GM23338 (cell line): ENCODE measurements around the gene MRPL27. TPM values are rescaled to one million over a fixed set of nuclear protein-coding genes. Genes with fewer than 3 reads are reported as not detected.

Experiments
- ATAC-seq: fragments of 200-7000 bp; cut with Tn5 transposase; 3 replicates; pipeline ENCODE4 v1.9.1; 2020
- DNase-seq: peaks from one replicate; pipeline ENCODE4 v3.0.0-alpha.2; 2015; ENCODE audit warnings: low spot score
- H2AFZ ChIP-seq: fragments of 200-600 bp; sonication (generic); 2 replicates; pipeline ENCODE4 v1.8.0; 2016; ENCODE audit warnings: antibody characterized with exemption, mild to moderate bottlenecking, moderate library complexity
- H3F3A ChIP-seq: fragments of 200-600 bp; sonication (generic); replicated peaks from 2 replicates; pipeline ENCODE4 v1.8.0; 2017; ENCODE audit warnings: antibody characterized with exemption, mixed run types, low read depth
- H3K27ac ChIP-seq: fragments of 200-600 bp; sonication (generic); 2 replicates; pipeline ENCODE4 v1.6.1; 2016; ENCODE audit warnings: low read depth
- H3K27me3 ChIP-seq: fragments of 200-600 bp; sonication (generic); 2 replicates; pipeline ENCODE4 v1.8.0; 2016; ENCODE audit warnings: mild to moderate bottlenecking, mixed run types, moderate library complexity; ENCODE audit not compliant: insufficient read depth
- H3K36me3 ChIP-seq: fragments of 200-600 bp; sonication (generic); 2 replicates; pipeline ENCODE4 v1.8.0; 2016; ENCODE audit warnings: mild to moderate bottlenecking; ENCODE audit not compliant: insufficient read depth
- H3K4me1 ChIP-seq: fragments of 200-600 bp; sonication (generic); 2 replicates; pipeline ENCODE4 v1.8.0; 2016; ENCODE audit warnings: mild to moderate bottlenecking, moderate library complexity; ENCODE audit not compliant: insufficient read depth
- H3K4me2 ChIP-seq: fragments of 200-600 bp; sonication (generic); 2 replicates; pipeline ENCODE4 v1.7.1; 2017; ENCODE audit warnings: mixed run types
- H3K4me3 ChIP-seq: fragments of 200-600 bp; sonication (generic); 2 replicates; pipeline ENCODE4 v1.6.1; 2016; ENCODE audit warnings: mixed run types
- H3K79me2 ChIP-seq: fragments of 200-600 bp; sonication (generic); replicated peaks from 2 replicates; pipeline ENCODE4 v1.8.0; 2017; ENCODE audit warnings: mild to moderate bottlenecking; ENCODE audit not compliant: insufficient read depth
- H3K9me2 ChIP-seq: fragments of 200-600 bp; sonication (generic); 2 replicates; pipeline ENCODE4 v1.8.0; 2017; ENCODE audit not compliant: insufficient read depth
- H4K20me1 ChIP-seq: fragments of 200-600 bp; sonication (generic); replicated peaks from 2 replicates; pipeline ENCODE4 v1.8.0; 2017; ENCODE audit warnings: mild to moderate bottlenecking; ENCODE audit not compliant: insufficient read depth
- H3K27ac Mint-ChIP-seq: 2 replicates; pipeline ENCODE4 v1.8.0; 2020; ENCODE audit warnings: inconsistent platforms, mild to moderate bottlenecking, moderate library complexity, mixed read lengths
- H3K27me3 Mint-ChIP-seq: 3 replicates; pipeline ENCODE4 v1.8.0; 2022; ENCODE audit warnings: low read depth, mild to moderate bottlenecking, moderate library complexity, mixed read lengths, inconsistent platforms; ENCODE audit not compliant: insufficient read depth, poor library complexity
- H3K36me3 Mint-ChIP-seq: 3 replicates; pipeline ENCODE4 v1.8.0; 2021; ENCODE audit warnings: low read depth, mild to moderate bottlenecking, inconsistent platforms, moderate library complexity, mixed read lengths
- H3K4me1 Mint-ChIP-seq: 3 replicates; pipeline ENCODE4 v1.8.0; 2020; ENCODE audit warnings: mild to moderate bottlenecking, inconsistent platforms, mixed read lengths
- H3K4me3 Mint-ChIP-seq: 3 replicates; pipeline ENCODE4 v1.8.0; 2021; ENCODE audit warnings: moderate library complexity, mild to moderate bottlenecking, inconsistent platforms, mixed read lengths
- H3K9me3 Mint-ChIP-seq: 3 replicates; pipeline ENCODE4 v1.8.0; 2020; ENCODE audit warnings: moderate library complexity, mild to moderate bottlenecking, inconsistent platforms, mixed read lengths
- CREB1 ChIP-seq: fragments of 250-450 bp; sonication (Bioruptor Pico); IDR thresholded peaks from 2 replicates; pipeline ENCODE4 v1.5.0; 2020; ENCODE audit warnings: low read depth, mild to moderate bottlenecking, moderate library complexity
- EZH2phosphoT487 ChIP-seq: fragments of 200-600 bp; sonication (generic); IDR thresholded peaks from one replicate; pipeline ENCODE4 v1.8.1; 2018; ENCODE audit warnings: antibody characterized with exemption; ENCODE audit not compliant: unreplicated experiment
- JUNB ChIP-seq: IDR thresholded peaks from one replicate; pipeline ENCODE4 v1.6.1; 2016; ENCODE audit warnings: antibody characterized with exemption; ENCODE audit not compliant: unreplicated experiment
- NANOG ChIP-seq: IDR thresholded peaks from 2 replicates; pipeline ENCODE4 v1.6.1; 2016; ENCODE audit warnings: antibody characterized with exemption, borderline replicate concordance
- STAT1 ChIP-seq: IDR thresholded peaks from one replicate; pipeline ENCODE4 v1.6.1; 2016; ENCODE audit warnings: antibody characterized with exemption; ENCODE audit not compliant: unreplicated experiment
- ZNF331 ChIP-seq: fragments of 250-450 bp; sonication (Bioruptor Pico); IDR thresholded peaks from 2 replicates; pipeline ENCODE4 v1.5.0; 2020; ENCODE audit warnings: low read depth, mild to moderate bottlenecking, moderate library complexity
- polyA plus RNA-seq: library from polyadenylated mRNA; unstranded; fragments of >200 nt; fragmentation: Nextera tagmentation; extraction: Ambion mirVana; gene quantifications from 2 replicates; pipeline ENCODE4 v1.2.1, GENCODE V29; 2016
- total RNA-seq: library from RNA; depleted of rRNA; stranded (reverse); fragments of >200 nt; shearing (Covaris generic); gene quantifications from 2 replicates; pipeline ENCODE4 v1.2.3, GENCODE V29; 2014
- TF ChIP-seq, protein P1 (sequence below): IDR thresholded peaks from 2 replicates; pipeline ENCODE4 v1.6.1; 2016; ENCODE audit warnings: antibody characterized with exemption
- TF ChIP-seq, protein P2 (sequence below): fragments of 250-450 bp; sonication (Bioruptor Pico); IDR thresholded peaks from 2 replicates; pipeline ENCODE4 v1.5.0; 2020; ENCODE audit warnings: mild to moderate bottlenecking, moderate library complexity

The MRPL27 gene
- total and polyA plus RNA-seq, 2 experiments from 2014 or later, result 74.3 to 227 TPM

DNA sequence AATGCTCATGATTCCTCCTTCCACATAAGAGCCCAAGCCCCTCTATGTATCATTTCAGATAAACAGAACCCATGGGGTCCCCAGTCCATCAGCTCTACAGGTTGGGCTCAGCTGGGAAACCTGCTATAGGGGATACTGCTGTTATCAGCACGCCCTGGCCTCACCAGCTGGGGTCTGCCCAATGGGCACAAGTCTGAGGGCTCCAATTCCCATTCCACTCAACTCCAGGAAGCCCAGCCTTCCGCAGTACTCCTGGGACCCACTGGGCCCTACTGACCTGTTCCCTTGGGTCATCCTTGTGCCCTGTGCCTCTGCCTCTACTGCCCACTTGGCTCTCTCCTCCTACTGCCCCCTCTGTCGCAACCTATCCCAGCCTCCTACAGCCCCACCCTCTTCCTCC, 43.3 kb downstream of the MRPL27 start:
- Mint-ChIP-seq H3K9me3 (no peaks in the 10 kb centered on the region; the same call in 2 of the 3 replicates), H3K36me3 (no peaks in the 10 kb centered on the region), H3K4me3 (no peak overlapping the region), H3K4me1 (peaks cover 4% of the 10 kb centered on the region), H3K27ac (no peak overlapping the region), H3K27me3 (peaks cover 6% of the 10 kb centered on the region)
- Histone ChIP-seq H3K4me2 (no peak overlapping the region), H3K4me1 (no peaks in the 10 kb centered on the region), H3K27ac (no peak overlapping the region), H3K36me3 (no peaks in the 10 kb centered on the region), H3K27me3 (no peaks in the 10 kb centered on the region), H3K79me2 (no peaks in the 10 kb centered on the region), H4K20me1 (no peaks in the 10 kb centered on the region), H3K4me3 (no peak overlapping the region), H3F3A (no peaks in the 10 kb centered on the region), H2AFZ (no peak overlapping the region), H3K9me2 (no peaks in the 10 kb centered on the region)
- TF ChIP-seq CREB1 (CRISPR knock-in tag) (no peak), STAT1 (no peak), EZH2phosphoT487 (no peak), ZNF331 (CRISPR knock-in tag) (no peak), NANOG (no peak), JUNB (no peak)
- TF ChIP-seq, protein P1, sequence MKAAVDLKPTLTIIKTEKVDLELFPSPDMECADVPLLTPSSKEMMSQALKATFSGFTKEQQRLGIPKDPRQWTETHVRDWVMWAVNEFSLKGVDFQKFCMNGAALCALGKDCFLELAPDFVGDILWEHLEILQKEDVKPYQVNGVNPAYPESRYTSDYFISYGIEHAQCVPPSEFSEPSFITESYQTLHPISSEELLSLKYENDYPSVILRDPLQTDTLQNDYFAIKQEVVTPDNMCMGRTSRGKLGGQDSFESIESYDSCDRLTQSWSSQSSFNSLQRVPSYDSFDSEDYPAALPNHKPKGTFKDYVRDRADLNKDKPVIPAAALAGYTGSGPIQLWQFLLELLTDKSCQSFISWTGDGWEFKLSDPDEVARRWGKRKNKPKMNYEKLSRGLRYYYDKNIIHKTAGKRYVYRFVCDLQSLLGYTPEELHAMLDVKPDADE, result no peak
- TF ChIP-seq, protein P2, sequence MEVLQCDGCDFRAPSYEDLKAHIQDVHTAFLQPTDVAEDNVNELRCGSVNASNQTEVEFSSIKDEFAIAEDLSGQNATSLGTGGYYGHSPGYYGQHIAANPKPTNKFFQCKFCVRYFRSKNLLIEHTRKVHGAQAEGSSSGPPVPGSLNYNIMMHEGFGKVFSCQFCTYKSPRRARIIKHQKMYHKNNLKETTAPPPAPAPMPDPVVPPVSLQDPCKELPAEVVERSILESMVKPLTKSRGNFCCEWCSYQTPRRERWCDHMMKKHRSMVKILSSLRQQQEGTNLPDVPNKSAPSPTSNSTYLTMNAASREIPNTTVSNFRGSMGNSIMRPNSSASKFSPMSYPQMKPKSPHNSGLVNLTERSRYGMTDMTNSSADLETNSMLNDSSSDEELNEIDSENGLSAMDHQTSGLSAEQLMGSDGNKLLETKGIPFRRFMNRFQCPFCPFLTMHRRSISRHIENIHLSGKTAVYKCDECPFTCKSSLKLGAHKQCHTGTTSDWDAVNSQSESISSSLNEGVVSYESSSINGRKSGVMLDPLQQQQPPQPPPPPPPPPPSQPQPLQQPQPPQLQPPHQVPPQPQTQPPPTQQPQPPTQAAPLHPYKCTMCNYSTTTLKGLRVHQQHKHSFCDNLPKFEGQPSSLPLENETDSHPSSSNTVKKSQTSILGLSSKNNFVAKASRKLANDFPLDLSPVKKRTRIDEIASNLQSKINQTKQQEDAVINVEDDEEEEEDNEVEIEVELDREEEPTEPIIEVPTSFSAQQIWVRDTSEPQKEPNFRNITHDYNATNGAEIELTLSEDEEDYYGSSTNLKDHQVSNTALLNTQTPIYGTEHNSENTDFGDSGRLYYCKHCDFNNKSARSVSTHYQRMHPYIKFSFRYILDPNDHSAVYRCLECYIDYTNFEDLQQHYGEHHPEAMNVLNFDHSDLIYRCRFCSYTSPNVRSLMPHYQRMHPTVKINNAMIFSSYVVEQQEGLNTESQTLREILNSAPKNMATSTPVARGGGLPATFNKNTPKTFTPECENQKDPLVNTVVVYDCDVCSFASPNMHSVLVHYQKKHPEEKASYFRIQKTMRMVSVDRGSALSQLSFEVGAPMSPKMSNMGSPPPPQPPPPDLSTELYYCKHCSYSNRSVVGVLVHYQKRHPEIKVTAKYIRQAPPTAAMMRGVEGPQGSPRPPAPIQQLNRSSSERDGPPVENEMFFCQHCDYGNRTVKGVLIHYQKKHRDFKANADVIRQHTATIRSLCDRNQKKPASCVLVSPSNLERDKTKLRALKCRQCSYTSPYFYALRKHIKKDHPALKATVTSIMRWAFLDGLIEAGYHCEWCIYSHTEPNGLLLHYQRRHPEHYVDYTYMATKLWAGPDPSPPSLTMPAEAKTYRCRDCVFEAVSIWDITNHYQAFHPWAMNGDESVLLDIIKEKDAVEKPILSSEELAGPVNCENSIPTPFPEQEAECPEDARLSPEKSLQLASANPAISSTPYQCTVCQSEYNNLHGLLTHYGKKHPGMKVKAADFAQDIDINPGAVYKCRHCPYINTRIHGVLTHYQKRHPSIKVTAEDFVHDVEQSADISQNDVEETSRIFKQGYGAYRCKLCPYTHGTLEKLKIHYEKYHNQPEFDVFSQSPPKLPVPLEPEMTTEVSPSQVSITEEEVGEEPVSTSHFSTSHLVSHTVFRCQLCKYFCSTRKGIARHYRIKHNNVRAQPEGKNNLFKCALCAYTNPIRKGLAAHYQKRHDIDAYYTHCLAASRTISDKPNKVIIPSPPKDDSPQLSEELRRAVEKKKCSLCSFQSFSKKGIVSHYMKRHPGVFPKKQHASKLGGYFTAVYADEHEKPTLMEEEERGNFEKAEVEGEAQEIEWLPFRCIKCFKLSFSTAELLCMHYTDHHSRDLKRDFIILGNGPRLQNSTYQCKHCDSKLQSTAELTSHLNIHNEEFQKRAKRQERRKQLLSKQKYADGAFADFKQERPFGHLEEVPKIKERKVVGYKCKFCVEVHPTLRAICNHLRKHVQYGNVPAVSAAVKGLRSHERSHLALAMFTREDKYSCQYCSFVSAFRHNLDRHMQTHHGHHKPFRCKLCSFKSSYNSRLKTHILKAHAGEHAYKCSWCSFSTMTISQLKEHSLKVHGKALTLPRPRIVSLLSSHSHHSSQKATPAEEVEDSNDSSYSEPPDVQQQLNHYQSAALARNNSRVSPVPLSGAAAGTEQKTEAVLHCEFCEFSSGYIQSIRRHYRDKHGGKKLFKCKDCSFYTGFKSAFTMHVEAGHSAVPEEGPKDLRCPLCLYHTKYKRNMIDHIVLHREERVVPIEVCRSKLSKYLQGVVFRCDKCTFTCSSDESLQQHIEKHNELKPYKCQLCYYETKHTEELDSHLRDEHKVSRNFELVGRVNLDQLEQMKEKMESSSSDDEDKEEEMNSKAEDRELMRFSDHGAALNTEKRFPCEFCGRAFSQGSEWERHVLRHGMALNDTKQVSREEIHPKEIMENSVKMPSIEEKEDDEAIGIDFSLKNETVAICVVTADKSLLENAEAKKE (CRISPR knock-in tag), result no peak
- ATAC-seq (no peak), DNase-seq (no peak)
